ENCODE data around the gene CLDN6.

- TF ChIP-seq CHD4 (IDR thresholded peaks at IDR 0.05; ENCODE audit: borderline replicate concordance, low read length) (no peak), ZBTB10 (CRISPR knock-in tag; IDR thresholded peaks at IDR 0.05; ENCODE audit: borderline replicate concordance) (no peak), CTCF (CRISPR knock-in tag; IDR thresholded peaks at IDR 0.05) (peak; percentile 81), ZSCAN25 (CRISPR knock-in tag; IDR thresholded peaks at IDR 0.05) (no peak), ZFP41 (CRISPR knock-in tag; IDR thresholded peaks at IDR 0.05; ENCODE audit: borderline replicate concordance) (no peak), FOXK2 (IDR thresholded peaks at IDR 0.05) (no peak), CC2D1A (CRISPR knock-in tag; IDR thresholded peaks at IDR 0.05) (no peak), ARID3A (IDR thresholded peaks at IDR 0.05; ENCODE audit: low read depth, low read length) (no peak)
Measured at GRCh38 chr16:2983706-2984136, 34.3 kb downstream of the CLDN6 start.
